ENCODE measurements around the gene TARM1.

DNA sequence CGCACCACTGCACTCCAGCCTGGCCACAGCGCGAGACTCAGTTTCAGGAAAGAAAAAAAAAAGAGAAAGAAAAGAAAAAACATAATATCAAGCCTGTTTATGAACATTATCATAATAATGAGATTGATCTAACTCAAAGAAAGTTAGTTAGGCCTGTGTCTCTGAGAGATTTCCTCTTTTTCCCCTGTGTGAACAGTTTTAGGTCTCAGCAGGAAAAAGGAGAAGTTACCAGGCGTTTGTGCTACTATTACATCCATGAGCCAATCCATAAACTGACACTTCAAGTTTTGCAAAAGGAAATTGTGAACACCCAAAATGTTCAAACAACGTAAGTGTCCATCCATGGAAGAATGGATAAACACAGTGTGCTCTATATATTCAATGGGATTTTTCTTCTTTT is 3.8 kb downstream of the TARM1 start:
- TF ChIP-seq EZH2phosphoT487 (IDR thresholded peaks at IDR 0.05; ENCODE audit: low read length) (no peak), EZH2 (optimal IDR thresholded peaks at IDR 0.05; ENCODE audit: low read depth, low read length) (no peak)

Data from MM.1S (cell line).